Neural cell (in vitro differentiated cells): ENCODE data around the gene PPP2R5D.

ENCODE experiments used
- CTCF ChIP-seq: fragments of 450-650 bp; IDR thresholded peaks from 2 replicates; pipeline ENCODE4 v1.5.1; 2014; ENCODE audit warnings: antibody characterized with exemption, mild to moderate bottlenecking, moderate library complexity; ENCODE audit not compliant: poor library complexity, severe bottlenecking
- EP300 ChIP-seq: fragments of 450-650 bp; conservative IDR thresholded peaks from 2 replicates; pipeline ENCODE4 v1.6.1; 2014; ENCODE audit warnings: antibody characterized with exemption, mild to moderate bottlenecking, moderate library complexity; ENCODE audit not compliant: poor library complexity, severe bottlenecking
- EZH2 ChIP-seq: fragments of 200-600, 300-800 bp; shearing (Covaris generic), sonication (generic); IDR thresholded peaks from 2 replicates; pipeline ENCODE4 v1.6.1; 2014; ENCODE audit warnings: antibody characterized with exemption, low read length, borderline replicate concordance, mild to moderate bottlenecking; ENCODE audit not compliant: insufficient read depth, poor library complexity, severe bottlenecking
- MXI1 ChIP-seq: fragments of 450-650 bp; conservative IDR thresholded peaks from 2 replicates; pipeline ENCODE4 v1.6.1; 2014; ENCODE audit warnings: antibody characterized with exemption, mild to moderate bottlenecking; ENCODE audit not compliant: poor library complexity, severe bottlenecking
- POLR2AphosphoS5 ChIP-seq: IDR thresholded peaks from 2 replicates; pipeline ENCODE4 v1.6.1; 2012
- SMC3 ChIP-seq: fragments of 450-650 bp; conservative IDR thresholded peaks from 2 replicates; pipeline ENCODE4 v1.6.1; 2014; ENCODE audit warnings: antibody characterized with exemption, mild to moderate bottlenecking, moderate library complexity; ENCODE audit not compliant: poor library complexity
- TF ChIP-seq, protein P1 (sequence below): IDR thresholded peaks from 2 replicates; pipeline ENCODE4 v1.6.1; 2012; ENCODE audit warnings: borderline replicate concordance

- no peak for TF ChIP-seq SMC3
- TF ChIP-seq CTCF = no peak
- TF ChIP-seq POLR2AphosphoS5 = no peak
- TF ChIP-seq EP300 = no peak
- TF ChIP-seq, protein P1, sequence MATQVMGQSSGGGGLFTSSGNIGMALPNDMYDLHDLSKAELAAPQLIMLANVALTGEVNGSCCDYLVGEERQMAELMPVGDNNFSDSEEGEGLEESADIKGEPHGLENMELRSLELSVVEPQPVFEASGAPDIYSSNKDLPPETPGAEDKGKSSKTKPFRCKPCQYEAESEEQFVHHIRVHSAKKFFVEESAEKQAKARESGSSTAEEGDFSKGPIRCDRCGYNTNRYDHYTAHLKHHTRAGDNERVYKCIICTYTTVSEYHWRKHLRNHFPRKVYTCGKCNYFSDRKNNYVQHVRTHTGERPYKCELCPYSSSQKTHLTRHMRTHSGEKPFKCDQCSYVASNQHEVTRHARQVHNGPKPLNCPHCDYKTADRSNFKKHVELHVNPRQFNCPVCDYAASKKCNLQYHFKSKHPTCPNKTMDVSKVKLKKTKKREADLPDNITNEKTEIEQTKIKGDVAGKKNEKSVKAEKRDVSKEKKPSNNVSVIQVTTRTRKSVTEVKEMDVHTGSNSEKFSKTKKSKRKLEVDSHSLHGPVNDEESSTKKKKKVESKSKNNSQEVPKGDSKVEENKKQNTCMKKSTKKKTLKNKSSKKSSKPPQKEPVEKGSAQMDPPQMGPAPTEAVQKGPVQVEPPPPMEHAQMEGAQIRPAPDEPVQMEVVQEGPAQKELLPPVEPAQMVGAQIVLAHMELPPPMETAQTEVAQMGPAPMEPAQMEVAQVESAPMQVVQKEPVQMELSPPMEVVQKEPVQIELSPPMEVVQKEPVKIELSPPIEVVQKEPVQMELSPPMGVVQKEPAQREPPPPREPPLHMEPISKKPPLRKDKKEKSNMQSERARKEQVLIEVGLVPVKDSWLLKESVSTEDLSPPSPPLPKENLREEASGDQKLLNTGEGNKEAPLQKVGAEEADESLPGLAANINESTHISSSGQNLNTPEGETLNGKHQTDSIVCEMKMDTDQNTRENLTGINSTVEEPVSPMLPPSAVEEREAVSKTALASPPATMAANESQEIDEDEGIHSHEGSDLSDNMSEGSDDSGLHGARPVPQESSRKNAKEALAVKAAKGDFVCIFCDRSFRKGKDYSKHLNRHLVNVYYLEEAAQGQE = no peak
- TF ChIP-seq EZH2 = no peak
- no peak for TF ChIP-seq MXI1
Observed at GRCh38 chr6:42942444-42942843, 41.9 kb upstream of the PPP2R5D start.
